Measurements from ENCODE around the gene GNG12.
A peak's percentile ranks its signal among the peaks of the same experiment; 100 is the strongest.

Gene GNG12

GRCh38 chr1:67713057-67713846, 120.0 kb downstream of the GNG12 start:
- peaks cover 57% of the 10 kb centered on the region for H3K4me1 Mint-ChIP-seq
- H3K4me3 Mint-ChIP-seq: no peak overlapping the region
- no peaks in the 10 kb centered on the region for H3K9me3 Mint-ChIP-seq
- no peak for TF ChIP-seq CTCF (IDR thresholded peaks at IDR 0.05; ENCODE audit: unreplicated experiment in 3 of 3)
- peaks cover 2% of the 10 kb centered on the region for H3K36me3 Mint-ChIP-seq (ENCODE audit: low read depth)
- H3K27ac Mint-ChIP-seq: peak overlapping the region; percentile 28 to 86 (median 29)
- H3K27me3 Mint-ChIP-seq (ENCODE audit: low read depth): no peaks in the 10 kb centered on the region

GRCh38 chr1:67711855-67712212, 121.4 kb downstream of the GNG12 start:
- H3K36me3 Mint-ChIP-seq (ENCODE audit: low read depth): peaks cover 7% of the 10 kb centered on the region
- H3K27ac Mint-ChIP-seq: peak overlapping the region; percentile 0 to 79 (median 63)
- H3K4me1 Mint-ChIP-seq: peaks cover 65% of the 10 kb centered on the region
- no peaks in the 10 kb centered on the region for H3K27me3 Mint-ChIP-seq (ENCODE audit: low read depth)
- H3K4me3 Mint-ChIP-seq: no peak overlapping the region
- no peak for TF ChIP-seq CTCF (IDR thresholded peaks at IDR 0.05; ENCODE audit: unreplicated experiment in 3 of 3)
- H3K9me3 Mint-ChIP-seq: no peaks in the 10 kb centered on the region

GRCh38 chr1:67711158-67711854, 122.0 kb downstream of the GNG12 start:
- H3K36me3 Mint-ChIP-seq (ENCODE audit: low read depth): peaks cover 10% of the 10 kb centered on the region
- no peak for TF ChIP-seq CTCF (IDR thresholded peaks at IDR 0.05; ENCODE audit: unreplicated experiment in 3 of 3)
- no peak overlapping the region for H3K4me3 Mint-ChIP-seq
- H3K27ac Mint-ChIP-seq: peak overlapping the region; percentile 0 to 79 (median 63)
- H3K4me1 Mint-ChIP-seq: peaks cover 64% of the 10 kb centered on the region
- H3K9me3 Mint-ChIP-seq: no peaks in the 10 kb centered on the region
- no peaks in the 10 kb centered on the region for H3K27me3 Mint-ChIP-seq (ENCODE audit: low read depth)

- H3K9me3 Mint-ChIP-seq: no peaks in the 10 kb centered on the region
- peaks cover 18% of the 10 kb centered on the region for H3K36me3 Mint-ChIP-seq (ENCODE audit: low read depth)
- H3K27me3 Mint-ChIP-seq (ENCODE audit: low read depth): no peaks in the 10 kb centered on the region
- no peak for TF ChIP-seq CTCF (IDR thresholded peaks at IDR 0.05; ENCODE audit: unreplicated experiment in 3 of 3)
- peak overlapping the region in 1 of 3 experiments; percentile 79 for H3K27ac Mint-ChIP-seq
- H3K4me1 Mint-ChIP-seq: peaks cover 67% of the 10 kb centered on the region
- no peak overlapping the region for H3K4me3 Mint-ChIP-seq
Measured at GRCh38 chr1:67710417-67710816, 122.8 kb downstream of the GNG12 start.

- TF ChIP-seq CTCF (IDR thresholded peaks at IDR 0.05; ENCODE audit: unreplicated experiment in 3 of 3): no peak
- peak overlapping the region in 1 of 3 experiments; percentile 45 for H3K27ac Mint-ChIP-seq
- H3K4me3 Mint-ChIP-seq: no peak overlapping the region
- H3K36me3 Mint-ChIP-seq (ENCODE audit: low read depth): peaks cover 30% of the 10 kb centered on the region
- H3K4me1 Mint-ChIP-seq: peaks cover 72% of the 10 kb centered on the region
- H3K27me3 Mint-ChIP-seq (ENCODE audit: low read depth): no peaks in the 10 kb centered on the region
- H3K9me3 Mint-ChIP-seq: no peaks in the 10 kb centered on the region
Measured at GRCh38 chr1:67708606-67709005, 124.7 kb downstream of the GNG12 start.

All from nephron (organoid).